ENCODE data around the gene UBAC1. TPM values are rescaled to one million over a fixed set of nuclear protein-coding genes. Genes with fewer than 3 reads are reported as not detected.

UBAC1 gene
- total and polyA plus RNA-seq, 9 of the 15 experiments (the other 6 are each of a cell fraction or from before 2014, with no cell fraction given) = 94.0 to 399 (median 228) TPM

GRCh38 chr9:135990468-135991429, 29.6 kb upstream of the UBAC1 start (continued):
- TF ChIP-seq ZNF785 (CRISPR knock-in tag; IDR thresholded peaks at IDR 0.05) (no peak), CREB5 (CRISPR knock-in tag; IDR thresholded peaks at IDR 0.05) (no peak), RNF2 (IDR thresholded peaks at IDR 0.05) (no peak), RCOR1 (IDR thresholded peaks at IDR 0.05; ENCODE audit: borderline replicate concordance in 1 of 2, low read depth in 2 of 2, low read length in 2 of 2) (no peak), PTBP1 (IDR thresholded peaks at IDR 0.05; ENCODE audit: low read depth, low read length) (no peak), POLR3A (IDR thresholded peaks at IDR 0.05; ENCODE audit: borderline replicate concordance, extremely low read depth, insufficient read depth, insufficient read length) (no peak), TRIM24 (IDR thresholded peaks at IDR 0.05) (peak in 1 of 2 experiments; percentile 27; a peak in 1 of 4 replicates), NFXL1 (CRISPR knock-in tag; IDR thresholded peaks at IDR 0.05) (no peak), CBFB (CRISPR knock-in tag; IDR thresholded peaks at IDR 0.05) (no peak), KLF1 (tag; IDR thresholded peaks at IDR 0.05) (no peak), SMAD2 (IDR thresholded peaks at IDR 0.05; ENCODE audit: low read depth, low read length) (no peak), BCLAF1 (IDR thresholded peaks at IDR 0.05; ENCODE audit: borderline replicate concordance in 1 of 2, control insufficient read depth in 1 of 2, low read depth in 2 of 2, low read length in 1 of 2) (no peak), DIDO1 (tag; IDR thresholded peaks at IDR 0.05; ENCODE audit: low read depth) (no peak), HDAC1 (IDR thresholded peaks at IDR 0.05) (no peak), SIX5 (IDR thresholded peaks at IDR 0.05; ENCODE audit: borderline replicate concordance in 1 of 2, insufficient read depth in 1 of 2, low read depth in 1 of 2, low read length in 2 of 2) (no peak), NR2C2 (CRISPR knock-in tag; IDR thresholded peaks at IDR 0.05) (no peak), NR2C2 (tag; IDR thresholded peaks at IDR 0.05) (0 out of 2 replicates have a peak, but pooled peaks have one; percentile 20), RBM34 (IDR thresholded peaks at IDR 0.05; ENCODE audit: borderline replicate concordance, insufficient read depth, low read length) (no peak)
- TF ChIP-seq, protein P1, sequence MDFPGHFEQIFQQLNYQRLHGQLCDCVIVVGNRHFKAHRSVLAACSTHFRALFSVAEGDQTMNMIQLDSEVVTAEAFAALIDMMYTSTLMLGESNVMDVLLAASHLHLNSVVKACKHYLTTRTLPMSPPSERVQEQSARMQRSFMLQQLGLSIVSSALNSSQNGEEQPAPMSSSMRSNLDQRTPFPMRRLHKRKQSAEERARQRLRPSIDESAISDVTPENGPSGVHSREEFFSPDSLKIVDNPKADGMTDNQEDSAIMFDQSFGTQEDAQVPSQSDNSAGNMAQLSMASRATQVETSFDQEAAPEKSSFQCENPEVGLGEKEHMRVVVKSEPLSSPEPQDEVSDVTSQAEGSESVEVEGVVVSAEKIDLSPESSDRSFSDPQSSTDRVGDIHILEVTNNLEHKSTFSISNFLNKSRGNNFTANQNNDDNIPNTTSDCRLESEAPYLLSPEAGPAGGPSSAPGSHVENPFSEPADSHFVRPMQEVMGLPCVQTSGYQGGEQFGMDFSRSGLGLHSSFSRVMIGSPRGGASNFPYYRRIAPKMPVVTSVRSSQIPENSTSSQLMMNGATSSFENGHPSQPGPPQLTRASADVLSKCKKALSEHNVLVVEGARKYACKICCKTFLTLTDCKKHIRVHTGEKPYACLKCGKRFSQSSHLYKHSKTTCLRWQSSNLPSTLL (IDR thresholded peaks at IDR 0.05) = no peak
